ENCODE results near the gene SH2D4B. TPM values are rescaled to one million over a fixed set of nuclear protein-coding genes. Genes with fewer than 3 reads are reported as not detected.

Gene SH2D4B
- total and polyA plus RNA-seq, 10 of the 15 experiments (the other 5 are each of a cell fraction or from before 2014, with no cell fraction given), result 0.04 to 0.21 (median 0.13) TPM; not detected in 5

- TF ChIP-seq CREB1 (IDR thresholded peaks at IDR 0.05; ENCODE audit: low read depth), result no peak
- TF ChIP-seq MXI1 (IDR thresholded peaks at IDR 0.05; ENCODE audit: low read depth, low read length), result no peak
- TF ChIP-seq CHD2 (IDR thresholded peaks at IDR 0.05; ENCODE audit: borderline replicate concordance, low read depth, low read length), result no peak
- Histone ChIP-seq H3K4me3 (no peak overlapping the region), H3K79me2 (ENCODE audit: control insufficient read depth, insufficient read depth, low read length) (no peaks in the 10 kb centered on the region), H3K9me3 (replicated peaks; ENCODE audit: control insufficient read depth, insufficient read depth, low read length) (no peaks in the 10 kb centered on the region), H2AFZ (ENCODE audit: control insufficient read depth, low read depth, low read length) (no peak overlapping the region), H3K9ac (ENCODE audit: control insufficient read depth, insufficient read depth, low read length) (no peak overlapping the region), H3K27me3 (replicated peaks in 1 of 2; ENCODE audit: control insufficient read depth in 2 of 2, insufficient read depth in 2 of 2, low read length in 1 of 2) (no peaks in the 10 kb centered on the region), H3K27ac (ENCODE audit: control insufficient read depth, insufficient read depth) (no peak overlapping the region), H3K4me1 (ENCODE audit: control insufficient read depth, insufficient read depth, low read length) (no peaks in the 10 kb centered on the region), H3K4me2 (ENCODE audit: control insufficient read depth, insufficient read depth) (no peak overlapping the region), H4K20me1 (ENCODE audit: control insufficient read depth, insufficient read depth) (no peaks in the 10 kb centered on the region), H3K36me3 (ENCODE audit: control insufficient read depth in 2 of 2, insufficient read depth in 2 of 2, low read length in 1 of 2) (no peaks in the 10 kb centered on the region)
- DNase-seq (ENCODE audit: low read depth, low spot score) (no peak), ATAC-seq (no peak), FAIRE-seq (no peak)
- ChIA-PET SMC1A (ENCODE audit: uncharacterized antibody, unreplicated experiment) (no interaction called here), POLR2A (no interaction called here), RAD21 (ENCODE audit: unreplicated experiment) (no interaction called here), CTCF (no interaction called here)
- intact Hi-C loops (cut with micrococcal nuclease; ENCODE audit: unreplicated experiment) (no loop called here), in situ Hi-C loops (cut with MboI) (no loop called here)
- no TSS peak for BruUV-seq (replicated peaks)
Observed at GRCh38 chr10:80690434-80690833, 152.7 kb downstream of the SH2D4B start.

- ChIA-PET CTCF (no interaction called here), SMC1A (ENCODE audit: uncharacterized antibody, unreplicated experiment) (no interaction called here), POLR2A (no interaction called here), RAD21 (ENCODE audit: unreplicated experiment) (no interaction called here)
- in situ Hi-C loops (cut with MboI) (no loop called here), intact Hi-C loops (cut with micrococcal nuclease; ENCODE audit: unreplicated experiment) (no loop called here)
- Histone ChIP-seq H2AFZ (ENCODE audit: control insufficient read depth, low read depth, low read length) (no peak overlapping the region), H3K9me3 (replicated peaks; ENCODE audit: control insufficient read depth, insufficient read depth, low read length) (no peaks in the 10 kb centered on the region), H3K4me1 (ENCODE audit: control insufficient read depth, insufficient read depth, low read length) (no peaks in the 10 kb centered on the region), H3K36me3 (ENCODE audit: control insufficient read depth in 2 of 2, insufficient read depth in 2 of 2, low read length in 1 of 2) (no peaks in the 10 kb centered on the region), H3K4me2 (ENCODE audit: control insufficient read depth, insufficient read depth) (no peak overlapping the region), H3K27me3 (replicated peaks in 1 of 2; ENCODE audit: control insufficient read depth in 2 of 2, insufficient read depth in 2 of 2, low read length in 1 of 2) (no peaks in the 10 kb centered on the region), H3K9ac (ENCODE audit: control insufficient read depth, insufficient read depth, low read length) (no peak overlapping the region), H3K79me2 (ENCODE audit: control insufficient read depth, insufficient read depth, low read length) (no peaks in the 10 kb centered on the region), H3K27ac (ENCODE audit: control insufficient read depth, insufficient read depth) (no peak overlapping the region), H4K20me1 (ENCODE audit: control insufficient read depth, insufficient read depth) (no peaks in the 10 kb centered on the region), H3K4me3 (no peak overlapping the region)
- FAIRE-seq, result no peak
- ATAC-seq, result no peak
- no peak for TF ChIP-seq REST (IDR thresholded peaks at IDR 0.05; ENCODE audit: low read depth, low read length)
- no peak for TF ChIP-seq TBL1XR1 (IDR thresholded peaks at IDR 0.05; ENCODE audit: low read depth, low read length)
- no peak for TF ChIP-seq TCF7 (IDR thresholded peaks at IDR 0.05; ENCODE audit: borderline replicate concordance)
- no peak for TF ChIP-seq SP1 (IDR thresholded peaks at IDR 0.05; ENCODE audit: low read depth, low read length)
- no peak for DNase-seq (ENCODE audit: low read depth, low spot score)
- BruUV-seq (replicated peaks), result no TSS peak
Observed at GRCh38 chr10:80691441-80691840, 153.7 kb downstream of the SH2D4B start.
